Testis (tissue), 3 donors: ENCODE data around the gene TRIOBP. TPM values are rescaled to one million over a fixed set of nuclear protein-coding genes. Genes with fewer than 3 reads are reported as not detected.
A peak's percentile ranks its signal among the peaks of the same experiment; 100 is the strongest.

Experiments
- DNase-seq: peaks from one replicate; pipeline ENCODE4 v3.0.0-alpha.2; 2019
- H3K27ac ChIP-seq, 2 donors: fragments of 200-600 bp; sonication (generic); one replicate each; pipeline ENCODE4 v1.5.1; 2019
- H3K27me3 ChIP-seq: fragments of 200-600 bp; sonication (generic); one replicate; pipeline ENCODE4 v1.5.1; 2019
- H3K36me3 ChIP-seq: fragments of 200-600 bp; sonication (generic); one replicate; pipeline ENCODE4 v1.5.1; 2017; ENCODE audit warnings: low read depth; ENCODE audit errors: missing control alignments
- H3K4me1 ChIP-seq: fragments of 200-600 bp; sonication (generic); one replicate; pipeline ENCODE4 v1.5.1; 2019
- H3K4me3 ChIP-seq, 2 donors: fragments of 200-600 bp; sonication (generic); one replicate each; pipeline ENCODE4 v1.5.1; 2017 to 2019
- H3K9me3 ChIP-seq: fragments of 200-600 bp; sonication (generic); one replicate; pipeline ENCODE4 v1.5.1; 2017
- CTCF ChIP-seq, 3 experiments: fragments of 450-650 bp in 2 of 3; fragments of 200-600 bp in 1 of 3; sonication (generic) in 1 of 3; IDR thresholded peaks; one replicate each; pipeline ENCODE4 v1.5.1; 2016 to 2019; ENCODE audit warnings: antibody characterized with exemption in 3 of 3, mild to moderate bottlenecking in 2 of 3, moderate library complexity in 1 of 3
- POLR2A ChIP-seq: fragments of 450-650 bp; IDR thresholded peaks from one replicate; pipeline ENCODE4 v1.6.1; 2017; ENCODE audit warnings: antibody characterized with exemption, mild to moderate bottlenecking, moderate library complexity
- WGBS, 2 donors: methylation state at CpG; one replicate each; pipeline ENCODE4 v1.1.5; 2018; 5-methylcytosine and 5-hydroxymethylcytosine counted together
- intact Hi-C: fragments of 100-400 bp; cut with DNase I; formaldehyde crosslinking; loops from one replicate; pipeline ENCODE4 v1.15.1; 2023; ENCODE audit warnings: low total_unique reads
- polyA plus RNA-seq: library from polyadenylated mRNA; stranded (reverse); fragments of 350-450 nt; fragmentation: Illumina TruSeq; extraction: RNeasy Lipid Tissue Mini Kit (QIAGEN cat#74804); gene quantifications from one replicate; pipeline ENCODE4 v1.2.3, GENCODE V29; 2014; ENCODE audit warnings: low read depth, low replicate concordance; ENCODE audit not compliant: insufficient read depth
- small RNA-seq, 2 donors: library from RNA; depleted of rRNA; stranded (forward); fragments of <200 nt; gene quantifications; one replicate each; pipeline ENCODE3, GENCODE V24; 2016
- total RNA-seq, 2 donors: library from RNA; depleted of rRNA; stranded (reverse); fragments of >200 nt; gene quantifications; one replicate each; pipeline ENCODE4 v1.2.3, GENCODE V29; 2016

Gene TRIOBP
- total and polyA plus RNA-seq, 3 donors from 2014 or later = 52.9 to 80.2 (median 74.0) TPM

- intact Hi-C loops = no loop called here
- no peak overlapping the region for H3K4me3 ChIP-seq
- H3K4me1 ChIP-seq = peaks cover 18% of the 10 kb centered on the region
- H3K9me3 ChIP-seq = no peaks in the 10 kb centered on the region
- WGBS, 2 donors = 92 to 96% methylated on average over 5 of the region's 5 CpGs
- TF ChIP-seq CTCF (IDR thresholded peaks at IDR 0.05) (no peak), POLR2A (no peak)
- no peak for DNase-seq
- no peaks in the 10 kb centered on the region for H3K27me3 ChIP-seq
- H3K27ac ChIP-seq = no peak overlapping the region
- H3K36me3 ChIP-seq = no peaks in the 10 kb centered on the region
Observed at GRCh38 chr22:37820350-37820749, 123.5 kb downstream of the TRIOBP start.

- Histone ChIP-seq H3K9me3 (no peaks in the 10 kb centered on the region), H3K27ac (no peak overlapping the region), H3K27me3 (no peaks in the 10 kb centered on the region), H3K36me3 (no peaks in the 10 kb centered on the region), H3K4me3 (no peak overlapping the region), H3K4me1 (peaks cover 16% of the 10 kb centered on the region)
- 69 to 70% methylated on average over 8 of the region's 8 CpGs for WGBS, 2 donors
- TF ChIP-seq POLR2A = no peak
- no peak for TF ChIP-seq CTCF (IDR thresholded peaks at IDR 0.05)
- DNase-seq = no peak
- intact Hi-C loops = no loop called here
Observed at GRCh38 chr22:37822079-37822833, 125.4 kb downstream of the TRIOBP start.

DNA sequence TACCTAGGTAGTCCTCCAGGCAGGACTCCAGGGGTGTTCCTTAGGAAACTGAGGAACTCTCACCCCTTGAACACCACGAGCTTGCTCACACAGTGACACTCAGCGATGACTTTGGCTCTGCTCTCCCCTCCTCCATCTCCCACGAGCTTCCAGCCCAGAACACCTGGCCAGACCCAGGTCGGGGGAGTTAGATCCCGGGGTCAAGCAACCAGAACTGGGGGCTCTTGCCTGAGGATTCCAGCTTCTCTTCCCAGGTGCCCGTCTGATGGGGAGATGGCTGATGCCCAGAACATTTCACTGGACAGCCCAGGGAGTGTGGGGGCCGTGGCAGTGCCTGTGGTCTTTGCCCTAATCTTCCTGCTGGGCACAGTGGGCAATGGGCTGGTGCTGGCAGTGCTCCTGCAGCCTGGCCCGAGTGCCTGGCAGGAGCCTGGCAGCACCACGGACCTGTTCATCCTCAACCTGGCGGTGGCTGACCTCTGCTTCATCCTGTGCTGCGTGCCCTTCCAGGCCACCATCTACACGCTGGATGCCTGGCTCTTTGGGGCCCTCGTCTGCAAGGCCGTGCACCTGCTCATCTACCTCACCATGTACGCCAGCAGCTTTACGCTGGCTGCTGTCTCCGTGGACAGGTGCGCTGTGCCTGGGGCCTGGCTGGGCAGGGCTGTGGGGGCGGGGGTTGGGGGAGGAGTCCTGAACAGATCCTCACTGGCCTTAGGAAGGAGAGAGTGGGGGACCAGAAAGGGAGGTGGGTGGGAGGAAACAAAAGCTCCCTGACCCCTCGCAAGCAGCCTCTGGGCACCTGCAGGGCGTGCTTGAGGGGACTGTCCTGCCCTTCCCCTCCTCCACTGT, 126.5 kb downstream of the TRIOBP start, which contains the start of gene GALR3:
TSS of gene GALR3 (plus strand) at position 249 of the 852 bp plus-strand sequence. CDS start at position 274, 25 bp downstream.
- Histone ChIP-seq H3K4me3 (no peak within 1 kb of the TSS), H3K4me1 (peaks cover 9% of the 10 kb centered on the region), H3K27me3 (no peaks in the 10 kb centered on the region), H3K27ac (no peak within 1 kb of the TSS), H3K36me3 (no peaks in the 10 kb centered on the region), H3K9me3 (no peaks in the 10 kb centered on the region)
- TF ChIP-seq POLR2A = no peak
- no peak for TF ChIP-seq CTCF (IDR thresholded peaks at IDR 0.05)
- 64 to 71% methylated on average over 5 to 21 of the region's 21 CpGs for WGBS, 2 donors
- DNase-seq = no peak
- intact Hi-C loops = no loop called here

GRCh38 chr22:37824674-37825641, 128.1 kb downstream of the TRIOBP start:
- WGBS, 2 donors = 18 to 40% methylated on average over 2 to 91 of the region's 135 CpGs
- TF ChIP-seq POLR2A (no peak), CTCF (IDR thresholded peaks at IDR 0.05) (no peak)
- Histone ChIP-seq H3K9me3 (no peaks in the 10 kb centered on the region), H3K36me3 (no peaks in the 10 kb centered on the region), H3K4me3 (peak overlapping the region in 1 of 2 donors; percentile 29), H3K27me3 (no peaks in the 10 kb centered on the region), H3K27ac (peak overlapping the region in 1 of 2 donors; percentile 53), H3K4me1 (no peaks in the 10 kb centered on the region)
- intact Hi-C loops = no loop called here
- DNase-seq = peak; percentile 49

Small RNA genes lying within 50 kb of the gene (small RNA-seq; reads per million reads assigned to genes)
- 0 reads per million in 2 donors for gene RN7SL385P

Other genes starting within 250 kb of the TRIOBP start
- 1 to 10 TPM; 8.1 to 8.2 TPM for gene MFNG, start 210.7 kb upstream of the TRIOBP start, total RNA-seq
- gene MFNG, start 210.7 kb upstream of the TRIOBP start, polyA plus RNA-seq = 7.5 TPM
- gene CARD10, start 177.6 kb upstream of the TRIOBP start, total RNA-seq = 100 to 1,000 TPM in 1 of 2 donors, 10 to 100 TPM in 1; 89.8 to 113 TPM
- 42.6 TPM for gene CARD10, start 177.6 kb upstream of the TRIOBP start, polyA plus RNA-seq
- gene CDC42EP1, start 136.6 kb upstream of the TRIOBP start, total RNA-seq = 10 to 100 TPM; 73.9 to 87.4 TPM
- gene CDC42EP1, start 136.6 kb upstream of the TRIOBP start, polyA plus RNA-seq = 49.0 TPM
- not detected for gene LGALS2, start 117.0 kb upstream of the TRIOBP start, total RNA-seq
- gene LGALS2, start 117.0 kb upstream of the TRIOBP start, polyA plus RNA-seq = 8.1 TPM
- 100 to 1,000 TPM; 274 to 359 TPM for gene GGA1, start 88.2 kb upstream of the TRIOBP start, total RNA-seq
- gene GGA1, start 88.2 kb upstream of the TRIOBP start, polyA plus RNA-seq = 354 TPM
- 10 to 100 TPM; 15.7 to 23.6 TPM for gene SH3BP1, start 57.4 kb upstream of the TRIOBP start, total RNA-seq
- 11.9 TPM for gene SH3BP1, start 57.4 kb upstream of the TRIOBP start, polyA plus RNA-seq
- gene PDXP, start 38.3 kb upstream of the TRIOBP start, total RNA-seq = 100 to 1,000 TPM in 1 of 2 donors, 10 to 100 TPM in 1; 95.7 to 117 TPM
- 51.9 TPM for gene PDXP, start 38.3 kb upstream of the TRIOBP start, polyA plus RNA-seq
- 100 to 1,000 TPM; 466 to 960 TPM for gene LGALS1, start 21.4 kb upstream of the TRIOBP start, total RNA-seq
- gene LGALS1, start 21.4 kb upstream of the TRIOBP start, polyA plus RNA-seq = 681 TPM
- gene NOL12, start 10.7 kb upstream of the TRIOBP start, total RNA-seq = 10 to 100 TPM; 46.6 to 51.2 TPM
- 76.2 TPM for gene NOL12, start 10.7 kb upstream of the TRIOBP start, polyA plus RNA-seq
- 10 to 100 TPM; 36.7 to 40.6 TPM for gene GCAT, start 110.9 kb downstream of the TRIOBP start, total RNA-seq
- 21.4 TPM for gene GCAT, start 110.9 kb downstream of the TRIOBP start, polyA plus RNA-seq
- gene GALR3, start 126.3 kb downstream of the TRIOBP start, total RNA-seq = 1 to 10 TPM in 1 of 2 donors, under 1 TPM in 1; 0.81 to 4.8 TPM
- not detected for gene GALR3, start 126.3 kb downstream of the TRIOBP start, polyA plus RNA-seq
- 100 to 1,000 TPM; 117 to 138 TPM for gene ANKRD54, start 147.3 kb downstream of the TRIOBP start, total RNA-seq
- 61.5 TPM for gene ANKRD54, start 147.3 kb downstream of the TRIOBP start, polyA plus RNA-seq
- 100 to 1,000 TPM; 185 to 316 TPM for gene EIF3L, start 152.4 kb downstream of the TRIOBP start, total RNA-seq
- gene EIF3L, start 152.4 kb downstream of the TRIOBP start, polyA plus RNA-seq = 295 TPM
- 10 to 100 TPM; 25.2 to 38.0 TPM for gene MICALL1, start 209.2 kb downstream of the TRIOBP start, total RNA-seq
- 30.8 TPM for gene MICALL1, start 209.2 kb downstream of the TRIOBP start, polyA plus RNA-seq